GM18951 (cell line): ENCODE results near the gene CEP250.

Experiments
- POLR2A ChIP-seq: IDR thresholded peaks from 4 replicates; pipeline ENCODE4 v1.6.1; 2011; ENCODE audit warnings: mild to moderate bottlenecking; ENCODE audit not compliant: insufficient read length, insufficient read depth; ENCODE audit errors: extremely low read depth
- in situ Hi-C: fragments of 300-500 bp; cut with MboI; formaldehyde crosslinking; loops from one replicate; pipeline ENCODE4 v1.12.0; 2022; ENCODE audit warnings: low sequenced_read_pairs, mixed read lengths, inconsistent platforms; ENCODE audit not compliant: unreplicated experiment

The CEP250 gene

GRCh38 chr20:35559042-35559693 is 103.8 kb downstream of the CEP250 start:
- in situ Hi-C loops = no loop called here

GRCh38 chr20:35560105-35560511 is 104.7 kb downstream of the CEP250 start:
- TF ChIP-seq POLR2A = no peak
- in situ Hi-C loops = no loop called here

More at GRCh38 chr20:35559042-35559693, 103.8 kb downstream of the CEP250 start:
- no peak for TF ChIP-seq POLR2A

GRCh38 chr20:35560541-35560940 is 105.1 kb downstream of the CEP250 start:
- in situ Hi-C loops = no loop called here
- no peak for TF ChIP-seq POLR2A

GRCh38 chr20:35561268-35561667 is 105.9 kb downstream of the CEP250 start:
- no peak for TF ChIP-seq POLR2A
- in situ Hi-C loops = no loop called here

GRCh38 chr20:35561671-35562070 is 106.3 kb downstream of the CEP250 start:
- no peak for TF ChIP-seq POLR2A
- in situ Hi-C loops = no loop called here

DNA sequence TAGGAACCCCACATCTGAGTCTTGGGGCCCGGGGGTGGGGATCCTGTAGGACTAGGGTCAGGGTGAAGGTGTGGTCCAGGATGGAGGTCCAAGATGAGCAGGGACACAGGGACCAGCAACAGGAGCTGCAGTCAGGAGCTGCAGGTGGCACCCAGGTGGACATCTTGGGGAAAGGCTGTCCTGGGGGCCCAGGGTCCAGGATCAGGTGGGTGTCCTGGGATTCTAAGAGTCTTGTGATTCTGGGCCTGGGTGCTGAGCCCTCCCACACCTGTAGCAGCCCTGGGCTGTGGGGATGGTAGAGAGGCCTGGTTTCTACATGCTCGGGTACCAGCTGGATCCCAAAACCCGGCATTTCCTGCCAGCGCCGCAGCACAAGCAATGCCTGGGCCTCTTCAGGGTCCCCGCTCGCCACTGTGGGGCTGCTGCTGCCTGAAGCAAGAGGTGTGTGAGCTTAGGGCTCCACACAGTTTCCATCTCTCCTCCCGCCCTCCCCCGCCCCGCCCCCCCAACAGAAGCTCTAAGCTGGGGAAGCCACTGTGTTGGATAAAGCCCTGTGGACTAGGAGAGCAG is 107.2 kb downstream of the CEP250 start:
- in situ Hi-C loops = no loop called here

DNA sequence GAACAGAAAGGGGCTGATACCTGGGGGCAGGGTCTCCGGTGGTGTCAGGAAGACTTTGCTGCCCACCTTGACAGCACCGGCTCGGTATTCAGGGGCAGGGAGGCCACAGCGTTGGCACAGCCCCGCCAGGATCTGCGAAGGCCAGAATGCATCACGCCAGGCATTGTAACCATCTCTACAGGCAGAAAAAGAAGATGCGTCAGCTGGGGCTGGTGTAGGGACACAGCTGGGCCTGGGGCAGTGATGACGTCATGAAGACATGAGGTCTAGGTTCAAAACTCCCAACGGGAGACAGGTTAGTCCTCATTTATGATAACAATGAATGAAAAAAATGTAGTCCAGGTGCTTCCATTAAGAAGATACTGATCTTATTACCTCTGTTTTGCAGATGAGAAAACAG is 108.4 kb downstream of the CEP250 start:
- TF ChIP-seq POLR2A = no peak
- in situ Hi-C loops = no loop called here

More for the DNA sequence above, 107.2 kb downstream of the CEP250 start:
- no peak for TF ChIP-seq POLR2A

DNA sequence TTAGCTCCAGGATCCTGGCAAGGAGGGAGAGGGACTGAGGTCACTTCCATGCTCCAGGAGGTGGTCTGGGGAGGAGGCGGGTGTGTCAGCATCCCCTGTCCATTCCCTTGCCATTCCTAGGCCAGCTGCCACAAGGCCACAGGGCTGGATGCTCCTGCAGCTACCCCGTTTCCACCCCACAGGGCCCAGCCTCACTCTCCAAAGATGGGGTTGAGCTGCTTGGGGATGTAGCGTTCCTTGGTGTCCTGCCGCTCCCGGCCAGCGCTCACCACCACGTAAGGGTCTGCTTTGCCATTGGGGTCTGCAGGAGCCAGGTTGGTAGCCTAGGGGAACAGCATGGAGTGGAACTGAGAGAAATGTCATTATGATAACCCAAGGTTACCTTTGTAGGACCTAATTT is 109.5 kb downstream of the CEP250 start:
- TF ChIP-seq POLR2A = no peak
- in situ Hi-C loops = no loop called here

DNA sequence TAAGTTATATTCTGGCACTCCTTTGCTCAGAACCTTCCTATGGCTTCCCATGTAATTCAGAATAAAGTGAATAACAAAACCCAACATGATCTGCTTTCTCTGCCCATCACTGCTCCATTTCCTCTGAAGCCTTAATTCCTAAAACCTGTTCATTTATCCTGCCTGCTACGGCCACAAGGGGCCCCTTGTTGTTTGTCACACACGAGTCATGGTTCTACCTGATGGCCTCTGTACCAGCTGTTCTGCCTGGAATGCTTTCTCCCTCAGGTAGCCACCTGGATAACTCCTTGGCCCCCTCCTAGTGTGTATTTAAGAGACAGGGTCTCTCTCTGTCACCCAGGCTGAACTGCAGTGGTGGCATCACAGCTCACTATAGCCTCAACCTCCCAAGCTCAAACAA is 113.2 kb downstream of the CEP250 start:
- in situ Hi-C loops = no loop called here

More for the DNA sequence above, 113.2 kb downstream of the CEP250 start:
- TF ChIP-seq POLR2A = no peak
